Lower leg skin (tissue), 4 donors: ENCODE measurements around the gene ASXL1. TPM values are rescaled to one million over a fixed set of nuclear protein-coding genes. Genes with fewer than 3 reads are reported as not detected.

Experiments used
- DNase-seq, 2 donors: peaks; one replicate each; pipeline ENCODE4 v3.0.0-alpha.2; 2019; ENCODE audit warnings: low spot score in 2 of 2
- H3K4me3 ChIP-seq: fragments of 200-600 bp; sonication (generic); 2 replicates; pipeline ENCODE4 v1.5.1; 2017; ENCODE audit warnings: mild to moderate bottlenecking, low read depth; ENCODE audit not compliant: poor library complexity, severe bottlenecking
- POLR2A ChIP-seq, 2 donors: fragments of 450-650 bp; IDR thresholded peaks; one replicate each; pipeline ENCODE4 v1.6.1; 2016 to 2017; ENCODE audit warnings: antibody characterized with exemption in 2 of 2, mild to moderate bottlenecking in 1 of 2, moderate library complexity in 1 of 2
- WGBS, 2 donors: methylation state at CpG; one replicate each; pipeline ENCODE4 v1.1.5; 2018; 5-methylcytosine and 5-hydroxymethylcytosine counted together
- intact Hi-C: fragments of 100-400 bp; cut with DNase I; formaldehyde crosslinking; loops from one replicate; pipeline ENCODE4 v1.15.0; 2023; ENCODE audit warnings: low total_unique reads
- total RNA-seq, 4 donors: library from RNA; depleted of rRNA; stranded (reverse); fragments of >200 nt; gene quantifications; one replicate each; pipeline ENCODE4 v1.1.0, GENCODE V29; 2016
- TF ChIP-seq, protein P1 (sequence below), 3 donors: fragments of 450-650 bp; IDR thresholded peaks; one replicate each; pipeline ENCODE4 v1.5.1; 2016; ENCODE audit warnings: antibody characterized with exemption in 3 of 3, mild to moderate bottlenecking in 3 of 3, moderate library complexity in 2 of 3

Gene ASXL1
- total RNA-seq, 4 donors from 2014 or later = 29.1 to 84.8 (median 32.6) TPM

- no peak overlapping the region for H3K4me3 ChIP-seq
- intact Hi-C loops = no loop called here
- TF ChIP-seq, protein P1, sequence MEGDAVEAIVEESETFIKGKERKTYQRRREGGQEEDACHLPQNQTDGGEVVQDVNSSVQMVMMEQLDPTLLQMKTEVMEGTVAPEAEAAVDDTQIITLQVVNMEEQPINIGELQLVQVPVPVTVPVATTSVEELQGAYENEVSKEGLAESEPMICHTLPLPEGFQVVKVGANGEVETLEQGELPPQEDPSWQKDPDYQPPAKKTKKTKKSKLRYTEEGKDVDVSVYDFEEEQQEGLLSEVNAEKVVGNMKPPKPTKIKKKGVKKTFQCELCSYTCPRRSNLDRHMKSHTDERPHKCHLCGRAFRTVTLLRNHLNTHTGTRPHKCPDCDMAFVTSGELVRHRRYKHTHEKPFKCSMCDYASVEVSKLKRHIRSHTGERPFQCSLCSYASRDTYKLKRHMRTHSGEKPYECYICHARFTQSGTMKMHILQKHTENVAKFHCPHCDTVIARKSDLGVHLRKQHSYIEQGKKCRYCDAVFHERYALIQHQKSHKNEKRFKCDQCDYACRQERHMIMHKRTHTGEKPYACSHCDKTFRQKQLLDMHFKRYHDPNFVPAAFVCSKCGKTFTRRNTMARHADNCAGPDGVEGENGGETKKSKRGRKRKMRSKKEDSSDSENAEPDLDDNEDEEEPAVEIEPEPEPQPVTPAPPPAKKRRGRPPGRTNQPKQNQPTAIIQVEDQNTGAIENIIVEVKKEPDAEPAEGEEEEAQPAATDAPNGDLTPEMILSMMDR (IDR thresholded peaks at IDR 0.05) = no peak
- no peak for TF ChIP-seq POLR2A (IDR thresholded peaks at IDR 0.05)
- 55 to 66% methylated on average over 13 of the region's 13 CpGs for WGBS, 2 donors
- DNase-seq = peak in 1 of 2 donors; percentile 84
Measured at GRCh38 chr20:32448306-32449056, 90.3 kb downstream of the ASXL1 start.

- no peak overlapping the region for H3K4me3 ChIP-seq
- 62 to 63% methylated on average over 9 of the region's 9 CpGs for WGBS, 2 donors
- TF ChIP-seq, protein P1 (IDR thresholded peaks at IDR 0.05) = no peak
- no peak for TF ChIP-seq POLR2A (IDR thresholded peaks at IDR 0.05)
- intact Hi-C loops = no loop called here
- no peak for DNase-seq
Measured at GRCh38 chr20:32449057-32449889, 91.1 kb downstream of the ASXL1 start.

- intact Hi-C loops = no loop called here
- TF ChIP-seq POLR2A (IDR thresholded peaks at IDR 0.05) = no peak
- TF ChIP-seq, protein P1 (IDR thresholded peaks at IDR 0.05) = no peak
- no peak for DNase-seq
- 26 to 43% methylated on average over 8 of the region's 8 CpGs for WGBS, 2 donors
- H3K4me3 ChIP-seq = no peak overlapping the region
Measured at GRCh38 chr20:32449890-32450401, 91.8 kb downstream of the ASXL1 start.

DNA sequence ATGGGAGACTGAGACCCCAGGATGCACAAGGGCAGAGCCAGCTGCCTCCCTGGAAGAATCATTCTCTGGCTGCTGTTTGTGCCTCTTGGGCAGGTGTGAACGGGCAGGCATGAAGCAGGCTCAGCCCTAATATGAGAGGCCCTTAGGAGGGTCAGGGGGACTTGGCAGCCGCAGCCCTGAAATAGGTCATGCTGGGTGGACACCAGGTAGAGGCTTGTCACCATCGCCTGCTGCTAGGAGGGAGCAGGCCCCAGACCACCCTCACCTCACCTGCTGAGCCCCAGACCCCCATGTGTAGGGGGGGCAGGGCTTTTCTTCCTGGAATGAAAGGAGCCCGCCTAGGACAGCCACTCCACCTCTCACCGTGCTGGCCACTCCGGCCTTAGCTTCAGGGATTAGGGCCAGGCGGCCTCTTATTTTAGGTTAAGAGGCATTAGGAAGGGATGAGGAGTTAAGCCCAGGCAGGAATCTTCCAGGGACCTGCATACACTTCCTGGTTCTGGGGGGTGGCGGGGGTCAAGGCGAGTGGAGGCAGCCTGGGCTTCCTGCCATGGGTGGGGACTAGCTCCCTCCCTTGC, 92.4 kb downstream of the ASXL1 start:
- intact Hi-C loops = no loop called here
- WGBS, 2 donors = 79 to 80% methylated on average over 9 of the region's 9 CpGs

DNA sequence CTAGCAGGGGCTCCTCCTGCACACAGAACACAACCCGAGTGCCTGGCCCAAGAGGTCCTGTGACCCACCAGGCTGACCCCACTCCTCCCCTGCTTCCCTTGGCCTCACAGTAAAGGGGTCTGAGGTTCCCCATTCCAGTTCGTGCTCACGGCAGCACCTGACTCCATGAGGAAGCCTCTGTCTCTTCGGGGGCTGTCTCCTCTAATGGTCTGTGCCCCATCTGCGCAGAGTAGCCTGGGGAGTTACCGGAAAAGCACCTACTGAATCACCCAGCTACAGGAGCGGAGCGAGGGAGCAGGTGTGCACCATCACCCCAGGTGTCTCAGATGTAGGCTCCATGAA, 93.2 kb downstream of the ASXL1 start:
- DNase-seq = no peak
- intact Hi-C loops = no loop called here
- no peak overlapping the region for H3K4me3 ChIP-seq
- WGBS, 2 donors = 92 to 95% methylated on average over 8 of the region's 8 CpGs
- TF ChIP-seq, protein P1 (IDR thresholded peaks at IDR 0.05) = no peak
- TF ChIP-seq POLR2A (IDR thresholded peaks at IDR 0.05) = no peak

More for the DNA sequence above, 92.4 kb downstream of the ASXL1 start:
- H3K4me3 ChIP-seq = no peak overlapping the region
- DNase-seq = no peak
- TF ChIP-seq, protein P1 (IDR thresholded peaks at IDR 0.05) = no peak
- TF ChIP-seq POLR2A (IDR thresholded peaks at IDR 0.05) = no peak
